GM12875 (cell line): Measurements from ENCODE around the gene ADRB1.

ENCODE experiments used
- H3K4me3 ChIP-seq: one replicate; pipeline ENCODE4 v1.5.1; 2011; ENCODE audit warnings: low read depth, low read length, control low read depth
- TF ChIP-seq, protein P1 (sequence below): IDR thresholded peaks from 2 replicates; pipeline ENCODE4 v1.5.1; 2011; ENCODE audit warnings: low read depth, mild to moderate bottlenecking, control low read depth, inconsistent platforms, low read length, moderate library complexity, borderline replicate concordance; ENCODE audit not compliant: insufficient read depth

Gene ADRB1

DNA sequence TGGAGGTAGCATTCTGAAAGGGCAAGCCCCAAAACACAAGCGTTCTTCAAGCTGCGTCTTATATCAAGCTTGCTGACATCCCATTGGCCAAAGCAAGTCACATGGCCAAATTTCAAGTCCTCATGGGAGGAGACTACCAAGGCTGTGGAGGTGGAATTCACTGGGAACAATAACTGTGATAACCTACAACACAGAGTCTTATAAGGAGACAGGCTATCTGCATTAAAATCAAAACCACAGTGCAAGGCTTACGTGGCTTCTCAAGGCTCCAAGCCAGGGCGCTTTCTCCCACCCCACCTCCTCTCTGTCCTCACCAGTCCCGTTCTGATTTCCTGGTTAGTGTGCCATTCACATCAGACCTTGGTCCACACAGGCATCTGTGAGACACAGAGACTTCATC, 39.4 kb downstream of the ADRB1 start:
- TF ChIP-seq, protein P1, sequence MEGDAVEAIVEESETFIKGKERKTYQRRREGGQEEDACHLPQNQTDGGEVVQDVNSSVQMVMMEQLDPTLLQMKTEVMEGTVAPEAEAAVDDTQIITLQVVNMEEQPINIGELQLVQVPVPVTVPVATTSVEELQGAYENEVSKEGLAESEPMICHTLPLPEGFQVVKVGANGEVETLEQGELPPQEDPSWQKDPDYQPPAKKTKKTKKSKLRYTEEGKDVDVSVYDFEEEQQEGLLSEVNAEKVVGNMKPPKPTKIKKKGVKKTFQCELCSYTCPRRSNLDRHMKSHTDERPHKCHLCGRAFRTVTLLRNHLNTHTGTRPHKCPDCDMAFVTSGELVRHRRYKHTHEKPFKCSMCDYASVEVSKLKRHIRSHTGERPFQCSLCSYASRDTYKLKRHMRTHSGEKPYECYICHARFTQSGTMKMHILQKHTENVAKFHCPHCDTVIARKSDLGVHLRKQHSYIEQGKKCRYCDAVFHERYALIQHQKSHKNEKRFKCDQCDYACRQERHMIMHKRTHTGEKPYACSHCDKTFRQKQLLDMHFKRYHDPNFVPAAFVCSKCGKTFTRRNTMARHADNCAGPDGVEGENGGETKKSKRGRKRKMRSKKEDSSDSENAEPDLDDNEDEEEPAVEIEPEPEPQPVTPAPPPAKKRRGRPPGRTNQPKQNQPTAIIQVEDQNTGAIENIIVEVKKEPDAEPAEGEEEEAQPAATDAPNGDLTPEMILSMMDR, result no peak

DNA sequence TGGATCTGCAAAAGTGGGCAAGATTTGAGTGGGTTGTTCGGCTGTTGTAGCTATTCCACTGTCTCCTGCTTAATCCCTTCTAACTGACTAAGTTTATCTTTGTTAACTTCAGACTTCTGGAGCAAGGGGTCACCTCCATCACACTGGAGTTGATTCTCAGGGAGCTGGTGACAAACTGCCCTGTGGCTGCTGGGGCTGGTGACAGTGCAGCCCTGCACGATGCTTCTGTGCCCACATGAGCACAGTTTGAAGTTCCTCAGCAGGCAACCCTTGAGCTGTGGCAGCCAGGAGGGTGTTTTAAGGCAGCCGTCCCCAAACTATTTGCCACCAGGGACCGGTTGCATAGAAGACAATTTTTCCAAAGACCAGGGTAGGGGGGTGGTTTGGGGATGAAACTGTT, 40.5 kb downstream of the ADRB1 start:
- H3K4me3 ChIP-seq, result no peak overlapping the region
- TF ChIP-seq, protein P1, result no peak

More for the DNA sequence above, 39.4 kb downstream of the ADRB1 start:
- no peak overlapping the region for H3K4me3 ChIP-seq

DNA sequence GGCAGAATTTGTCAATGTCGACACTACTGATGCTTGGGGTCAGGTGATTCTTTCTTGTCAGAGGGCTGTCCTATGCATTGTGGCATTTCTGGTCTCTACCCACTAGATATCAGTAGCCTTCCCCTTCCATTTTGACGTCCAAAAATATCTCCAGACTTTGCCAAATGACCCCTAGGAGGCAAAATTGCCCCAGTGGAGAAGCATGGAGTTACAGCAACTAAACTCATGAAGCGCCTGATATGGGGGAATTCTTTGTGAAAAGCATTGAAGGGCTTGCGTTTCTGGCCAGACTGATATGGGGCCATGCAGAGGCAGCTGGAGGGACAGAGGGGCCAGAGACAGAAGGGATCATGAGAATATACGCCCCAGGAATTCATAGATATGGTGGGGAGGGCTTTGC, 43.6 kb downstream of the ADRB1 start:
- H3K4me3 ChIP-seq, result no peak overlapping the region
- TF ChIP-seq, protein P1, result 0 out of 2 replicates have a peak, but pooled peaks have one; percentile 1

DNA sequence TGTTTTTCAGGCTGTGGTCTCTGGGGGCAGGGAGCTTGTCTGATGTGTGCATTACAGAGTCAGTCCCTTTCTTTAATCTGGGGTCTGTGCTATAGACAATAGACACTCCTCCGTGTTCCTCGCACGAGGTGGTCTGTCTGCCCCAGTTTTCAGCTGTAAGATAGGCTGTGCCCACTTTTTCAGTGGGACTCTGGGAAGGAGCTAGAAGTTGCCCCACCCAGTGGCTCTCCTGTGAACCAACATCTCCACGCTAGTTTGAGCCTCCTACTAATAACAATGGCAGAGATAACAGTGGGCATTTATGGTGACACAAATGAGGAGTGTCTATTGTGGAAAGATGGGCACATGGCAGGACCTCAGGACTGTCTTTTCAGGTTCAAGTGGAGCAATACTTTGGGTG, 44.0 kb downstream of the ADRB1 start:
- TF ChIP-seq, protein P1, result no peak

DNA sequence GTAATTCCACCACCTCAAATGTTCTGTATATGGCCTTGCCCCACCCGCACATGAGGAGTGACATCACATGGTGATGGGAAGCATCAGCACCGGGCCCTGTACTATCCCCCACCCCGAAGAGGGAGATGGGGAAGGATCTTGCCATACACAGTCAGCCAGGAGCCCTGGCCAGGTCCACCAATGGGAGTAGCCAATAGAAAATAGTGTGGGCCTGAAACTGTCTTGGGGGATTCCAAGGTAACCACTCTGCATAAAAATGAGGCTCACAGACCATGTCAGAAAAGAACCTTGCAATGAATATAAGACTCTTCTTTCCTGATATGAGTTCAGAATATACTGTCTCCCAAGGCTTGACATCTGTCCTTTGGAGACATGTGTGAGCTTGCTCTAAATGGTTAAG, 51.1 kb downstream of the ADRB1 start:
- TF ChIP-seq, protein P1, result no peak

More for the DNA sequence above, 44.0 kb downstream of the ADRB1 start:
- H3K4me3 ChIP-seq, result no peak overlapping the region

DNA sequence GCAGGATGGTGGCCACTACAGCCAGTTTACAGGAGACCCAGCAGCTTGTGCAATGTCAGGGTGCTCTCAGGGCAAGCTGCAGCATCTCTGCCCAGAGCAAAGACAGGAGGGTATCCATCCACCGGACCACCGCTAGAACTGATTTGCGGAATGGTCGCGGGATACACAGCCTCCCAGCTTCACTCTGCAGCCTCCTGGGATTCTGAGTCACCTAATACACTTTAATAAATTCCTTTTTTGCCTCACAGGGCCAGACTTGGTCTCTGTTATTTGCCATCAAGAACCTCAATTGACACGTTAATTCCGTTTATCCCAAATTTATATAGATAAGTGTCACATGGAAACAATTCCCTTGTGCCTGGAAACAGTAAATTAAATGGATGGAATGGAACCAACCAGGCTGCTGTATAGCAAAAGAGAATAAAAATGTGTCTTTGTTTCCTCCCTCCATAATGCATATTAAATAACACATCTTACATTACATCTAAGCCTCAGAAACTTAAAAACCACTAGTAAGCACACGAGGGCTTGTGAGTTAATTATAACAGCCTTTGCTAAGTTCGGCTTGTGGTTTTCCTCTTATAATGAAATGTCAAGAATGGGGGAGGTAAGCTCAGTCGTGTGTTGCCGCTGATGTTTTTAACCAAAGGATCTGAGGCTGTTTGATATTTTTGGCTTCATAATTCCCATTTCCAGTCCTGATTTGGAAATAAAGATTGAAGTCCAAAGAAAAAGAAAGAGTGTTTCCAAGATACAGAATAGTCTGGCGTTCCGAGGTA, 52.1 kb downstream of the ADRB1 start:
- no peak overlapping the region for H3K4me3 ChIP-seq

More for the DNA sequence above, 51.1 kb downstream of the ADRB1 start:
- H3K4me3 ChIP-seq, result no peak overlapping the region

More for the DNA sequence above, 52.1 kb downstream of the ADRB1 start:
- TF ChIP-seq, protein P1, result no peak
